ENCODE data around the gene FSHR.

The FSHR gene

DNA sequence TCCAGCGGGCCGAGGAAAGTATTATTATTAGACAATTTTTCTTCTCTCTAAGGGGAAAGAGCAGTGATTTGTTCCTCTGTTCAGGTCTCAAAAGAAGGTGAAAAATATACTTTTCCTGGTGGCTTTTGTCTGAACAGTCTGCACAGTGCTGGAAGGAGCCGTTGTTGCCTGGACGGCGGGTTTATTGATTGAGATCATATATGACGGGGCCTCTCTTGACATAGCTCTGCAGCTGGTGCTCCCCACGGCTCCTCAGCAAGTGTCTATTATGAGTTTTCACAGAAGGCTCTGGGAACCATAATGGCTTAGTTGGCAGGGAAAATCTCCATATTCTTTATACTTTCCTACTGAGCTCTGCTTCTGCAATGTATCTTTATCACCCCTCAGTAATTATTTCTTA is 42.9 kb downstream of the FSHR start:
- DNase-seq (ENCODE audit: extremely low read depth in 1 of 2, low read depth in 1 of 2): no peak

DNA sequence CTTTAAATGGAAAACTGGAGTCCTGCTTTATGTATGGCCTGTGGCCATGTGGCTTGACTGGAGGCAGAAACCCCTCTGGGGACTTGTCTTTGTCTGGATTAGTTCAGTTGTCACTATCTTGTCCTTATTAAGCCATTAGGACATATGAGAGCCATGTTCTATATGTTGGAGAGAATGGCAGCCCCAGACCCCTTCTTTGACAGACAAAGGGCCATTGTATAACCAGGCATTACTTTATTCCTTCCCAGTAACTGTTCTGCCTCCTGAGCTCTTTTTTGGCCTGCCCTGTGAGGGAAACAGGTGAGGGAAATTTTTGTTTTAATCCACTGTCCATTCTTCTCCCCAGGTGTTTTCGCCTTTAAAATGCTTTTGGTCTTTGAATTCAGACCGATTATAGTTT is 43.3 kb downstream of the FSHR start:
- no peak for DNase-seq (ENCODE audit: extremely low read depth in 1 of 2, low read depth in 1 of 2)

DNA sequence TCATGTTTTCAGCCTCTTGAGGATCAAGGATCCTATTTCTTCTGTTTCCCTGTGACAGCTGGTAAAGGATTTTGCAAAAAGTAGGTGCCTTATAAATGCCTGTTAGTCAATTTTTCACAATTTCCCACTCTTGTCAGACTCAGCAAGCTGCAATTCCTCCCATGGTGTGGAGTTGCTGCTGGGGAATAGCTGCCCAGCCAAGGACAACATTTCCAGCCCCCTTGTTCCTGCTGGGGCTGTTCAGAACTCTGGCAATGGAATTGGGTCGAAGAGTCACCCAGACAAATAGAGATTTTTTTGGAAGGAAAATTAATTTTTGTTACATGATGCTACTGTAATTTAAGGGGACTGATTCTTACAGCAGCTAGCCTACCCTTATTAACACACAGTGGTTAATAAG is 43.7 kb downstream of the FSHR start:
- DNase-seq (ENCODE audit: extremely low read depth in 1 of 2, low read depth in 1 of 2): no peak

DNA sequence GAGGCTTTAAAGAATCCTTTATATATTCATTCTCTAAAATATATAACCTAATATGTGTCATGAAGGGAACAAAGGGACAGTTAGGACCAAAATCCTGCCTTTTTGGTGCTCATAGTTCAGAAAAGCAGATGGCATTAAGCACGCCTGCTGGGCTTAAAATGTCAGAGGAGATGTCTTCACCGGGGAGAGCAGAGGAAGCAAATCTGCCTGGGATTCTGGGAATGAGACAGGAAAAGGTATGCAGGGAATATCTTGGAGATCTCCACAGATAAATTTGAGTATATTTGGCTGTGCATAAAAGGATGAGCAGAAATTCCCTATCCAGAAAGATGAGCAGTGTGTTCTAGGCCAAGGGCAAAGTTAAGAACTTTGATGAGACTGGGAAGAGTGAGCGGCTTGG is 45.5 kb downstream of the FSHR start:
- no peak for DNase-seq (ENCODE audit: extremely low read depth in 1 of 2, low read depth in 1 of 2)

DNA sequence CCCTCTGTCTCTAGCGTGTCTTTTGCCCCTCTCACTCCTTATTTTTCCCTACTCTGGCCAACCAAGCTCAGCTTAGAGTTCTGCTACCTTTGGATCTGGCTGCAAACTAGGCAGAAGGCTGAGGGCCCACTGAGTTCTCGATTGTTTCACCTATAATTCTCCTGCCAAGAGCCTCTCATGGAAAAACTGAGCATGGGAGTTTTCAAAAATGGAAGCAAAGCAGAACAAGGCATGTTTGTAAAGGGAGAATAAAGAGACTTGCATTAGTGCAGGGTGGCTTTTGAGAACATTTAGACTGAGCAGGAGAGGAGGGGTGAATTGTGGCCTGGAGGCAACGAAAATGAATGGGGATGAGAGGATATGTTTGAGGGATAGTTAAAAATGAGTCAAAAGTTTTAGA is 45.9 kb downstream of the FSHR start:
- DNase-seq (ENCODE audit: extremely low read depth in 1 of 2, low read depth in 1 of 2): no peak

DNA sequence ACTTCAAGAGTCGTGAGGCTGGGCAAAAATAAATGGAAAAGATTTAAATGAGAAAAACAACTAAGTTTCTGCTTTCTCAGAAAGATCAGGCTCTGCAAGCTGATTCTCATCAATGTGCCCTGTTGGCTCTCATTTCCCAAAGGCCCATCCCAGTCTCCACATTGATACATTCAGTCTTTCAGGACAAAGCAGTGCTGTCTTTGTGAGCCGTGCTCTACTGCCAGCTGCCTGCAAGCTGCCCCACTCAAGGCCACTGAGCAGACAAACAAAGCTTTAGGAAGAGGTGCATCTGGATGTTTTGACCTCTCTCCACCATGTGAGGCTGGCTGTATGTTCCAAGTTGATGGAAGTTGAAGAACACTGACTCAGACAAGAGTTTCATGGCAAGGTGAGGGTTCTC is 48.8 kb downstream of the FSHR start:
- DNase-seq (ENCODE audit: extremely low read depth in 1 of 2, low read depth in 1 of 2): no peak

DNA sequence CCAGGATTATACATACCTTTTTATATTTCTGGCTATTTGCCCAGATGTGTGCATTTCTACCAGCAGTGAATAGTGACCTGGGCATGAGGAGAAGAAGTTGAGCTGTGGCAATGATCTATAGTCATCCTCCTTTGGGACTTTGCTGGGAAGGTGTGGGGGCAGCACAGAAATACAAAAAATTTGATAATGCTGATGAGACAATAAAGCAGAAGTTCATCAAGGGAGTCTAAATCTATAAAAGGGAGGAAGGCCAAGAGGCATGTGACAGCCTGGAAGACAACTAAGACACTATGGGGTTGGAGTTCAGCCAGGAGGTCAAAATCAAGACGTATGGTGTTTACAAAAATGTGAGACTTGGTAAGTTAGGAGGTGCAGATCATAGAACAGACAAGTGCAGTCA is 52.2 kb downstream of the FSHR start:
- DNase-seq (ENCODE audit: extremely low read depth in 1 of 2, low read depth in 1 of 2): no peak

DNA sequence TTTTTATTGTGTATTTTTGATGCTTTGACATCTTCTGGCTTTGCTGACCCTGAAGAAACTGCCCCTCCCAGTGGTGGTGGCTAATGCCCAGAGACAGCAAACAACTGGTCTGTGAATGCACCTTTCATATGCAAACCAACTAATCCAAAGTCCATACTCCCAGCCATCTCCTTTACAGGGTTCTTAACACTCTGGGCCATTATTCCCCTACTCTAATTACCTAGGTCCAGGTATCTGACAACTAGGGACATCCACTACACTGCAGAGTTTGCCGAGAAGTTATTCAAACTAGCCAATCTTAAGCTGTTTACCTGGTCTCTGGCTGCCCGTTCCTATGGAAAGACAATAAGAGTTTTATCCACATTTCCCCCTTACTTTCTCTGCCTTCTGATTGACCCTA is 73.6 kb downstream of the FSHR start:
- DNase-seq (ENCODE audit: extremely low read depth in 1 of 2, low read depth in 1 of 2): no peak

DNA sequence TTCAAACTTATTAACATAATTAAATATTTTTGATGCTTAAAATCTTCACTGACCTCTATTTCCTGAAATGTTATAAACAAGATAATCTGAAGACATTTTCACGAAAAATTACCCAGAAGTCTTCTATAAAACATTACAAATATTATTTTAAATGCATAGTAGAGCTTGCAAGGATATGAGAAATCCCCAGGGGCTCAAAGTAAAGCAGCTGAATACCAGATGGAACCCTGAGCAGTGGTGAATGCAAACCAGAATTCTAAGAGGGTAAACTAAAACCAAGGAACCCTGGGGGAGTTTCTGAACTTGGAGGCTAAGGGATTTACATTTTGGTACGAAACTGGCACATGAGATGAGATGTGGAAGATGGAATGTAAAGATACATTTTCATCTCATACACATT is 83.6 kb downstream of the FSHR start:
- DNase-seq (ENCODE audit: extremely low read depth in 1 of 2, low read depth in 1 of 2): no peak

DNA sequence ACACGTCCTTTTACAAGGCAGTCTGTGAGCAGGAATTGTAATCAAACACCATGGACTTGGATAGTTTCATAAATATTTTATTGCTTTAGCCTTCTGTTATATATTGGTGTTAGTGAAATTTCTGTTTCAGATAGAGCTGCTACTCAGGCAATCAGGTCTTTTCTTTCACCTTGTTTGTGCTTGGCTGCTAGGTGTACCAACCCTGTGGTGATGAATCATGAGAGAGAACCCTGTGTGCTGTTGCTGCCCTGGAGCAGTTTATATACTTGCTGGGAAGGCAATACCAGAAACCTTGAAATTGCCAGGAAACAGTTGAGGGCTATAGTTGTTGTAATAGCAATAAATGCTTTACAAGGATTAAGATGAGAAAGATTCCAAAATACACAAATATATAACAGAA is 84.5 kb downstream of the FSHR start:
- no peak for DNase-seq (ENCODE audit: extremely low read depth in 1 of 2, low read depth in 1 of 2)

DNA sequence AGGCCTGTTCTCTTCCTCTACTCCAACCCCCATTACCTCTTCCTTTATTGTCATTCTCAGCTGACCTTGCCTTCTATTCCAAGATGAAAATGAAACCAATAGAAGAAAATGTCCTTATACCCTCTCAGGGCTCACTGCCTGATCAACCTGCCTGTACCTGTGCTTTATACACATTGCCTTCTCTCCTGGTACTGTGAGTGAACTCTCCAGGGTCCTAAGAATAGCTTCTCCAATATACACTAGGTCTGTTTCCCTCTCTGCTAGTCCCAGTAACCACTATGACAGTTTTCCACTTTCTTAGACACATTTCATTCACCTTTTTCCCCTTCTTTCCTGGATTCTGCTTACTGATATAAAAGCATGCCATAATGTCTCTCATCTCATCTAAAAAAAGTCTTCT is 85.7 kb downstream of the FSHR start:
- no peak for DNase-seq (ENCODE audit: extremely low read depth in 1 of 2, low read depth in 1 of 2)

DNA sequence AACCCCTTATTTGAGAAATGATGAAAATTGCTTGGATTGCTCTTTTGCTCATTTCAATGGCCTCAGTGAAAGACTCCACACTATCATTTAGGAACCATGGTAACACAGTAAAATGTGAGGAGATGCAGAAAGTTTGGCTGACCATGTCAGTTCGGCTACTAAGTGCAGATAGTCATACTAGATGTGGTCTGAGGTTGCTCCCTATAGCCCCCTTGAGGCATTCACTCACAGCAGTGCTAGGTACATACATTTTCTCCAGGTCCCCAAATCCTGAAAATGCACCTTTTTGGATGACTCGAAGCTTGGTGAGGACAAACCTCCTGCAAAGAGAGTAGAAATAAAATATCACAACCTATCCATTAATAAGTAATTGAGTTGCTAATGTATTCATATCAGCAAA is 86.3 kb downstream of the FSHR start:
- DNase-seq (ENCODE audit: extremely low read depth in 1 of 2, low read depth in 1 of 2): no peak

DNA sequence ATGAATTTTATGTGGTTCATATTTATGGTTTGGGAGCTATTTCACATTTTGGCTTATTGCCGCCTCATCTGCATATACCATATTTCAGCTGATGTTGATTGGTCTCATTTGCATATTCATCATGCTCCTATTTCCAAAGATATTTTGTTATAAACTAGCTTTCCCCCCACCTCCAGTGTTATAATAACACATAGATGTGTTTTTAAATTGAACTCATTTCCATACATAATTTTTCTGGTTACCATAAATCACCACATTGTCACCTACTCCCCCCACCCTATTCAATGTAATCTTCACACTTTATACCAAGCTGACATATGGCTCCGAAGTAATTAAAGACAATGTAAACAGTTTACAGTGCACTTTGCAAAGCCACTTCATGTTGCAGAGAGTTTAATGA is 101.2 kb downstream of the FSHR start:
- DNase-seq (ENCODE audit: extremely low read depth in 1 of 2, low read depth in 1 of 2): no peak

DNA sequence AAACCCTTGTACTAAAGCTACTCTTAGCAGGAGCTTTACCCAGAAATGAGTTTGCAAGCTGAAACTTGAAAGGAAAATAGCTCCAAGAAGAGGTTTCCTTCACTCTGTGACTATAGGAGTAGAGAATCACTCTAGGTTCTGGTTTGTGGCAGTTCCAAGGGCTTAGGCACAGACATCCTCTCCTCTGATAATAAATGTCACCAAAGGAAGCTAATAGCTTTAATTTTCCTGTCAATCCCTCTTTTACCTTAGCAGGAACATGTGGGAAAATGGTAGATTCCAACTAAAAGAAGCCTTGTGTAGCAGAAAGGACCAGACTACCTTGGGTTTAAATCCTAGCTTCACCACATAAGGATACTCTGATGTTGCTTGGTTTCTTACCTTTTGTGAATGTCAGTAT is 104.0 kb downstream of the FSHR start:
- DNase-seq (ENCODE audit: extremely low read depth in 1 of 2, low read depth in 1 of 2): no peak

DNA sequence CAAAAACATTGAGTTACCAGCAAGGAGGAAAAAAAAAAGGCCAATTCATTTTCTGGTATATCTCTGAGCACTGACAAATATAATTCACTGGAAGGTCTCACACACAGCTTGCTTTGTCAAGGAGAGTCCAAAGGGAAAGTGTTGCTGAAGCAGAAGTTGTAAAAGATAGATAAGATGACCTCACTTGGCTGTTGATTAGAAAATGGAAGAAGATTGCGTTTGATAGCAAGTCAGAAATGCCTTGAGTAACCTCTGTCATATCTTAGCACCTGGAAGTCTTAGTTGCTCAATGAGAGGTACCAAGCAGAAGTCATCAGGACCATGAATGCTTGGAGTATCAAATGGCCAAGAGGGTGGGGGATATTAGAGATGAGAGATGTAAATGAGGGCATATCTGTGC is 105.2 kb downstream of the FSHR start:
- no peak for DNase-seq (ENCODE audit: extremely low read depth in 1 of 2, low read depth in 1 of 2)

DNA sequence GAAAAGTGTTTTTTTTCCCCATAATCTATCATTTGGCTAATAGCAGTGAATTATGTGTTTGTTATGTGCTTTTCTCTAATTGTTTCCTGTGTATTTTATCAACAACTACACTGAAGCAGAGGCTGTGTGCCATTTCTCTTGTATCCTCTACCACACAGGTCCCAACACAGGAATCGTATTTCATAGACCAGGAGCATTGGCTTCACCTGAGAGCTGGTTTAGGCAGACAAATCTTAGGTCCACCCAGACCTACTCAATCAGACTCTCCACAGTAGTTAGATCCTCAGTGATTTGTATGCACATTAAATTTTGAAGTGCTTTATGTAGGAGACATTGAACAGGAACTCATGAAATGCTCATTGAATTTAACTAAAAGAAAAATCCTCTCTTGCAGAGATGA is 109.2 kb downstream of the FSHR start:
- DNase-seq (ENCODE audit: extremely low read depth in 1 of 2, low read depth in 1 of 2): no peak

DNA sequence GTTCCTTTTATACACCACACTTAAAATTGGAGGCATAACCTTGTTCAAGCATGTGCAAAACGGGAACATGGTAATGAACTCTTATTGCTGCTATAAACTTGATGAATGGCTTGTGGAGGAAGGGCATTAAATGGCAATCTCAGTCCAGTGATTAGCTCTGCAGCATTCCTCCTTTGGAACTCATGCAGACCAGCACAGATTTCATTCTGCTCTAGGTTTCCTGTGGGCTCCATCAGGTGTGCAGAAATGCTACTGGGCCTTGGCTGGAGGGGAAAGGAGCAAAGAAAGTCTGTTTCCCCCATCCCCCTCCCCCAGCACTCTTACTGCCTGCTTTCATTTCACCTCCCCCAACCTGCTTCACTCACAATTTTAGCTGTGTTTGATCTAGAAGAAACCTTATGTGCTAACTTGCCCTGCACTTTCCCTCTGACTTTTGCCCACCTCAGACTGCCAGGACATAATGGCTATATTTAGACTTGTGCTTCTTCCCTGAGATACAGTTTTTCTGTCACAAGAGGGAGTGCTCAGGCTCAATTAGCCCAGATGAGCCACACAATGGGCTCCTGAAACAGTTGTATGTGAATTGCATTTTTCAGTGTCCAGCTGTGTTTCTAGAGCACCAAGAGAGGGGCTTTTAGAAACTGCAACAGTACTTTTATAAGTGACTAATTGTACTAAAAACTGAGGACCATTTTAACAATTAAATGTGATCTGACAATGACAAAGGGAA is 109.8 kb downstream of the FSHR start:
- no peak for DNase-seq (ENCODE audit: extremely low read depth in 1 of 2, low read depth in 1 of 2)

DNA sequence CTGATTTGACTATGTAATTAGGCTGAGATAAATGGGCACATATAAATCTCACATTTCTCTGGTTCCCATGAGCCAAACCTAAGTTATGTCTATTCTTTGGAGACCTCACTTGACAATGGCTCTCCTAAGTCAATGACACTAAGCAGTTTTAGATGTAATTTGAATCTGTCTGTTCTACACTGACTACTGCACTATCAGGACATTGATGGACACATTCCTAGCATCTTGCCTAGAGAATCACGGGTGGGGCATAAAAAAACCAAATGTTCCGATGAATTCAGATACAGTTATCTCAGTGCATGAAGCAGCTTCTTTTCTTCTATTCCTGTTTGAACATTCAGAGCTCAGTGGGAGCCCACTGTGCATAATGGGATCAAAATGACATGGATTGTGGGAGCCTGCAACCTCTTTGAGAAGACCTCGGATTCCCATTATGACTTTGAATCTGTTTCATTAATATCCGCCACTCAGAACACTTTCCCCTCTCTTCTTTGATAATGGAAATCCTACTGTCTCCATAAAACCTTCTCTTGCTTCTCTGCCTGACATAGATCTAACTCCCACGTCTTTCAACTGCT is 110.8 kb downstream of the FSHR start:
- DNase-seq (ENCODE audit: extremely low read depth in 1 of 2, low read depth in 1 of 2): no peak

DNA sequence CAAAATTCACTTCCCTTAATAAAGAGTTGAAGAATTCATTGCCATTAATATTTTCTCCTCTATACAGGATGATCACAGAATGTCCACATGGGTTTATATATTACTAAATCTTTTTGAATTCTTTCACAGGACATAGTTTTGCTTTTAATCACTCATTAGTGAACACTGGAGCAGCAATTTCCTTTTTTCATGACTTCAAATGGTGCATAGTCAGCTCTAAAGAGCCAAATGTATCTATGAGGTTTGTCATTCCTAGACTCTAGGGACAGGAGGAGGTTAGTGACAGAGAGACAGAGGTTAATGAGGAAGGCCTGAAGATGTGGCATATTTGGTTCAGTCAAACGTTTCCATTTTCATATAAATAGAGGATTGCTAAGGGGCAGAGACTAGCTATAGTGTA is 111.8 kb downstream of the FSHR start:
- no peak for DNase-seq (ENCODE audit: extremely low read depth in 1 of 2, low read depth in 1 of 2)

DNA sequence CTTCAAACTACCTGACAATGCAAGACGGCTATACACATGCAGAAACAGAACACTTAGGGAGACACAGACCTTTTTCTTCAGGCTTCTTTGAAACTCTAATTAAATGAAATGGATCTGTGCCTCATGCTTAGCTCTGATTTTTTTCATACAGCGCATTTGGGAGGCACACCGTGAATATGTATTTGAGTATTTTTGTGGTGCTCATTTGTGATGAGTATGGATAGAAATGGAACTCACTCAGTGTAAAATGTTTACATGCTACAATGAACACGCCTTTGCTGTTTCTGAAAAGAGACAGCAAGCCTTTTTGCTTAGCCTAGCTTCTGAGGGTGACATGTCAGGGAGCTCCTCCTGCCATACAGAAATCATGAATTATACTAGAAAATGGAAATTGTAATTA is 113.3 kb downstream of the FSHR start:
- DNase-seq (ENCODE audit: extremely low read depth in 1 of 2, low read depth in 1 of 2): no peak

DNA sequence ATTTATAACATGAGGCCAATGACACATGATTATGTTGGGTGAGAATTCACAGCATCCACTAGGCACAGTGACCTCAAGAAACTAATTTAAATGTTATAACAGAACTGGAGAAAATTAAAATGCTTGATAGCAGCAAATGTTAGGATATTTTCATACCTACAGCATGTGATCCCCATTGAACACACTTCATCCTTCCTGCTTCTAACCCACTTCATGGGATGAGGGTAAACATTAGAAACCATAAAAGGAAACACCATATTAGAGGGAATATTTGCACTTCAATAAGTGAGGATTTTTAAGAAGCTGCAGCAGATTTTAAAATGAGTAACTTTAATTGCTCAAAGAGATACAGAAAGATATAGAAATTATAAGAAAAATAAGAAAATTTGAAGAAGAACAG is 117.1 kb downstream of the FSHR start:
- no peak for DNase-seq (ENCODE audit: extremely low read depth in 1 of 2, low read depth in 1 of 2)

DNA sequence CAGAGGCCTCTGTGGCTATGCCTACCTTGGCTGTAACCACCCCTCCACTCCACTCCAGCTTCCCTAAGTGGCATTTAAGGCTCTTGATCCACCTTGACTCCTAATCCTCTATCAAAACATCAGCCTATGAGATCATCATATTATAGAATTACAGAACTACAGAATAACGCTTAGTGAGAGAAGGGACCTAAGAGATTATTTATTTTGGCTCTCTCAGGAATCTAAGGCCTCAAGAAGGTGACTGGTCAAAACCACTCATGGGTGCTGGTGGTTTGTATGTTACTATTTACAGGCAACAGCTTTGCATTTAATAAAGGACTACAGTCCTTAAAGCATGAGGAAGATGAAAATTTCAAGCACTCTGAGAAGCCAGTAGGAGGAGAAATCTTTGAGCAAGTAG is 118.8 kb downstream of the FSHR start:
- no peak for DNase-seq (ENCODE audit: extremely low read depth in 1 of 2, low read depth in 1 of 2)
